Right lobe of liver (tissue), 6 donors: ENCODE data around the gene MTHFR. TPM values are rescaled to one million over a fixed set of nuclear protein-coding genes. Genes with fewer than 3 reads are reported as not detected.

Experiments
- ATAC-seq, 4 donors: fragments of 200-7000 bp; cut with Tn5 transposase; one replicate each; pipeline ENCODE4 v1.9.1; 2020; ENCODE audit warnings: mild to moderate bottlenecking in 4 of 4, moderate library complexity in 4 of 4
- DNase-seq, 3 donors: peaks; one replicate each; pipeline ENCODE4 v3.0.0-alpha.2; 2020
- H3K27ac ChIP-seq, 3 donors: fragments of 200-600 bp; one replicate each; pipeline ENCODE4 v1.8.0; 2022
- H3K27me3 ChIP-seq, 2 donors: fragments of 200-600 bp; one replicate each; pipeline ENCODE4 v1.8.0; 2022
- H3K36me3 ChIP-seq, 4 donors: fragments of 200-600 bp; sonication (generic) in 1 of 4; one replicate each; pipeline versions ENCODE4 v1.5.1 to v1.8.0; 2017 to 2022; ENCODE audit warnings: control low read depth in 1 of 4
- H3K4me1 ChIP-seq, 4 donors: fragments of 200-600 bp; sonication (generic) in 1 of 4; one replicate each; pipeline versions ENCODE4 v1.5.1 to v1.8.0; 2017 to 2022; ENCODE audit warnings: control low read depth in 1 of 4
- H3K4me3 ChIP-seq, 3 donors: fragments of 200-600 bp; one replicate each; pipeline ENCODE4 v1.8.0; 2022
- H3K9me3 ChIP-seq, 4 donors: fragments of 200-600 bp; sonication (generic) in 1 of 4; one replicate each; pipeline versions ENCODE4 v1.5.1 to v1.8.0; 2017 to 2022; ENCODE audit warnings: control low read depth in 1 of 4
- CTCF ChIP-seq, 4 donors: fragments of 200-600 bp in 3 of 4; fragments of 450-650 bp in 1 of 4; IDR thresholded peaks; one replicate each; pipeline versions ENCODE4 v1.5.1 to v1.8.0; 2016 to 2022; ENCODE audit warnings: antibody characterized with exemption in 4 of 4, mild to moderate bottlenecking in 2 of 4
- POLR2A ChIP-seq: fragments of 450-650 bp; IDR thresholded peaks from one replicate; pipeline ENCODE4 v1.6.1; 2017; ENCODE audit warnings: antibody characterized with exemption, mild to moderate bottlenecking
- WGBS: methylation state at CpG from one replicate; pipeline ENCODE4 v1.1.6; 2018; ENCODE audit warnings: low coverage, low lambda C conversion rate; ENCODE audit not compliant: insufficient coverage; ENCODE audit errors: missing lambda C conversion rate; 5-methylcytosine and 5-hydroxymethylcytosine counted together
- intact Hi-C, 2 donors: fragments of 100-400 bp; cut with DNase I; formaldehyde crosslinking; loops; one replicate each; pipeline versions ENCODE4 v1.11.2 to v1.14.1; 2022
- total RNA-seq, 6 experiments: library from RNA; depleted of rRNA in 2 of 6; stranded (reverse); fragments of >200 nt in 2 of 6; fragmentation: NEBNext Ultra II Directional in 3 of 6; extraction: Animal tissue kit (Norgen Biotek cat#: 25700) in 3 of 6; gene quantifications; one replicate each; pipeline versions ENCODE4 v1.1.0 to v1.2.4, GENCODE V29; 2016 to 2023
- donor health status: DM: no; HTN: yes; CAD: no.
- donor health status: DM: no; HTN: no; CAD: no.
- donor health status: DM: no; HTN: no; CAD: no.
- donor health status: DM: no; HTN: yes; CAD: no.
- donor health status: DM: no; HTN: yes; CAD: no.

MTHFR gene
- total RNA-seq, 6 experiments from 2014 or later = 10.6 to 20.1 (median 15.6) TPM

GRCh38 chr1:11780380-11781147, 25.2 kb downstream of the MTHFR start:
- intact Hi-C loops = no loop called here
- DNase-seq = no peak
- Histone ChIP-seq H3K4me3 (no peak overlapping the region), H3K36me3 (no peaks in the 10 kb centered on the region), H3K4me1 (peaks cover 0 to 22% (median 0%) of the 10 kb centered on the region in 4 donors), H3K9me3 (no peaks in the 10 kb centered on the region), H3K27ac (no peak overlapping the region), H3K27me3 (no peaks in the 10 kb centered on the region)
- 85% methylated on average over 8 of the region's 10 CpGs for WGBS
- ATAC-seq = no peak
- no peak for TF ChIP-seq CTCF (IDR thresholded peaks at IDR 0.05)

- no peak overlapping the region for H3K4me3 ChIP-seq
- no peak for ATAC-seq
- H3K27me3 ChIP-seq = no peaks in the 10 kb centered on the region
- no peak overlapping the region for H3K27ac ChIP-seq
- WGBS = 100% methylated on average over 1 of the region's 13 CpGs
- no peaks in the 10 kb centered on the region for H3K36me3 ChIP-seq
- peaks cover 0 to 15% (median 0%) of the 10 kb centered on the region in 4 donors for H3K4me1 ChIP-seq
- DNase-seq = no peak
- intact Hi-C loops = no loop called here
- TF ChIP-seq CTCF (IDR thresholded peaks at IDR 0.05) = no peak
- no peaks in the 10 kb centered on the region for H3K9me3 ChIP-seq
These were observed 25.9 kb downstream of the MTHFR start for GRCh38 chr1:11779715-11780379.

GRCh38 chr1:11778844-11779623, 26.7 kb downstream of the MTHFR start:
- Histone ChIP-seq H3K27me3 (no peaks in the 10 kb centered on the region), H3K9me3 (no peaks in the 10 kb centered on the region), H3K27ac (no peak overlapping the region), H3K36me3 (no peaks in the 10 kb centered on the region), H3K4me3 (no peak overlapping the region), H3K4me1 (peaks cover 0 to 14% (median 0%) of the 10 kb centered on the region in 4 donors)
- WGBS = 80% methylated on average over 1 of the region's 15 CpGs
- ATAC-seq = no peak
- intact Hi-C loops = no loop called here
- no peak for TF ChIP-seq CTCF (IDR thresholded peaks at IDR 0.05)
- TF ChIP-seq POLR2A = no peak
- no peak for DNase-seq

- intact Hi-C loops = no loop called here
- Histone ChIP-seq H3K27me3 (no peaks in the 10 kb centered on the region), H3K36me3 (no peaks in the 10 kb centered on the region), H3K4me1 (peaks cover 0 to 14% (median 0%) of the 10 kb centered on the region in 4 donors), H3K27ac (no peak overlapping the region), H3K9me3 (no peaks in the 10 kb centered on the region), H3K4me3 (no peak overlapping the region)
- DNase-seq (no peak), ATAC-seq (no peak)
- no peak for TF ChIP-seq CTCF (IDR thresholded peaks at IDR 0.05)
- no peak for TF ChIP-seq POLR2A
- 92% methylated on average over 2 of the region's 9 CpGs for WGBS
These were observed 27.4 kb downstream of the MTHFR start for GRCh38 chr1:11778336-11778735.
